LNCaP clone FGC (cell line): ENCODE results near the gene LEMD1.

Experiments used
- DNase-seq: peaks from one replicate; pipeline ENCODE4 v3.0.0-alpha.2; 2011; ENCODE audit warnings: low read depth
- H3K4me3 ChIP-seq: 2 replicates; pipeline ENCODE4 v1.5.1; 2011; ENCODE audit warnings: mild to moderate bottlenecking, low read depth, low read length, control low read depth
- TF ChIP-seq, protein P1 (sequence below): IDR thresholded peaks from 2 replicates; pipeline ENCODE4 v1.5.1; 2012; ENCODE audit warnings: mild to moderate bottlenecking; ENCODE audit not compliant: control insufficient read depth, insufficient read depth; ENCODE audit errors: extremely low read depth

The LEMD1 gene

DNA sequence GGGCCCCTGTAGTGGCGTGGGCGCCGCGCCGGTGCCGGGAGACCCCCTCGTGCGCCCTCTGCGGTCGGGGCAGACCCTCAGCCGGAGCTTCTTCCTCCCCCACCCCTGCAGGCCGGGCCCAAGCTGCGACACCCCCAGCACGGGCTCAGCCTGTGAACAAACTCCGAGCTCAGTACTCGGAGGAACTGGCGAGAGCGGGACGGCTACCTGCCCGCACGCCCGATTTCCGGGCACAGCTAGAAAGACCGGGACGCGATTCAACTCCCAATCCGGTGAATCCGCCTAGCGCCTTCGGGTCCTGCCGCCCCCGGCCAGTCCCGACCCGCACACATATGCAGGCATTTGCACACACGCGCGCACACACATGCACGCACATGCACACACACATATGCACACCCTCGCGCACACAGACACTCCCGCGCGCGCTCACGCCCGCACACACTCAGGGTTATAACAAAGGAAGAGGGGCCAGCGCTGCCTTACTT lies 34.6 kb upstream of the LEMD1 start:
- TF ChIP-seq, protein P1, sequence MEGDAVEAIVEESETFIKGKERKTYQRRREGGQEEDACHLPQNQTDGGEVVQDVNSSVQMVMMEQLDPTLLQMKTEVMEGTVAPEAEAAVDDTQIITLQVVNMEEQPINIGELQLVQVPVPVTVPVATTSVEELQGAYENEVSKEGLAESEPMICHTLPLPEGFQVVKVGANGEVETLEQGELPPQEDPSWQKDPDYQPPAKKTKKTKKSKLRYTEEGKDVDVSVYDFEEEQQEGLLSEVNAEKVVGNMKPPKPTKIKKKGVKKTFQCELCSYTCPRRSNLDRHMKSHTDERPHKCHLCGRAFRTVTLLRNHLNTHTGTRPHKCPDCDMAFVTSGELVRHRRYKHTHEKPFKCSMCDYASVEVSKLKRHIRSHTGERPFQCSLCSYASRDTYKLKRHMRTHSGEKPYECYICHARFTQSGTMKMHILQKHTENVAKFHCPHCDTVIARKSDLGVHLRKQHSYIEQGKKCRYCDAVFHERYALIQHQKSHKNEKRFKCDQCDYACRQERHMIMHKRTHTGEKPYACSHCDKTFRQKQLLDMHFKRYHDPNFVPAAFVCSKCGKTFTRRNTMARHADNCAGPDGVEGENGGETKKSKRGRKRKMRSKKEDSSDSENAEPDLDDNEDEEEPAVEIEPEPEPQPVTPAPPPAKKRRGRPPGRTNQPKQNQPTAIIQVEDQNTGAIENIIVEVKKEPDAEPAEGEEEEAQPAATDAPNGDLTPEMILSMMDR = no peak
- no peak for DNase-seq
- no peak overlapping the region for H3K4me3 ChIP-seq

DNA sequence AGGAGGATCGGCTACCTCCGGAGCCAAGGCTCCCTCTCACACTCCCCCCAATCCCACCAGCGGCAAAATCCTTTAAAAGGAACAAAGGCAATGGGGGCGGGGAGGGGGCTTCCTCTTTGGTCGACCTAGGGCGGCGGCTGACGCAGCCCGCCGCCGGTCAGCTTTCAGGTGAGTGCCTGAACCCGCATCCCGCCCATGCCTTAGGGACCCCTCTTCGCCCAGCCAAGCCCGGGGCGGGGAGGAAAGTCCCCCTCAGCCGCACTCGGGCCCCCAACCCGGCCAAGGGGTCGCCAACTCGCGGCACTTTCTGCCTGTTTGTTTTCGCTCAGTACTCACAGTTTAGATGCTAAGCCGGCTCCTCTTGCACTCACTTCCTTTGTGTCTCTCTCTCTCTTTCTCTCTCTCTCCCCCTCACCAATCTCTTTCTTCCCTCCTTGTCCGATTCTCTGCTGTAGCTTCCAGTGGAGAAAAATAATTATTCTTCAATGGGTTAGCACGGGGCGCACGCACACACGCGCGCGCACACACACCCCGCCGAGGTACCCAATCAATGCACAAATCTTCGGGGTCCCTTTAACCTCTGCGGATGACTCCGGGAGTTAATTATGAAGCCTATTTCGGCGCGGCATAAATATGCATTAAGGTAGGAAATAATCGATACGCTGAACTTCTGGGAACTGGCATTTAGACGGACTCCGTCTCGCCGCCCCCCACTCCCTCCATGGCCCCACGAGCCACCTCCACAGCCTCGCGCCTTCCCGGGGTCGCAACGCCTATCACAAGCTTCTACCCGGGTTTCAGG lies 33.9 kb upstream of the LEMD1 start, which contains the start of gene BLACAT1:
BLACAT1 (minus strand) TSS at position 465 of the 802 bp plus-strand sequence.
- no peak within 1 kb of the TSS for H3K4me3 ChIP-seq
- TF ChIP-seq, protein P1 = no peak
- no peak for DNase-seq

DNA sequence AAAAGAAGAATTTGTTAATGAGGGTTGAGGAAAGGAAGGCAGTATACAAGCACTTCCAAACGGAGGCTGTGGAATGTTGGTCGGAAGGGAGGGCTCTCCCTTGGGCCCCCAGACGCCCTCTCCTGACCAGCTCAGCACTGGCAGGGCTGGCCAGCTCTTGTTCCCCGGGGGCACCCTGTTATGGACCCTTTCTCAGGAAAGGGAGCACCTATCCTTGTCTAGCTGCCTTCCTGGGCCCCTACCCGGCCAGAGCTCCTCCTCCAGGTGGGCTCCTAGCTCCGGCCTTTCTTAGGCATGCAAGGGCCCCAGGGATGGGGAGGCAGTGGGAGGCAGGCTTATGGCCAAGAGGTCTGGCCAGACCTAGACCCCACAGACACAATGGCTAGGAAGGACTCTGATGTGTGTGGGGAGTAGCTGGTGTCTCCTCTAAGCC lies 33.1 kb upstream of the LEMD1 start:
- TF ChIP-seq, protein P1 = no peak
- no peak overlapping the region for H3K4me3 ChIP-seq
- no peak for DNase-seq

DNA sequence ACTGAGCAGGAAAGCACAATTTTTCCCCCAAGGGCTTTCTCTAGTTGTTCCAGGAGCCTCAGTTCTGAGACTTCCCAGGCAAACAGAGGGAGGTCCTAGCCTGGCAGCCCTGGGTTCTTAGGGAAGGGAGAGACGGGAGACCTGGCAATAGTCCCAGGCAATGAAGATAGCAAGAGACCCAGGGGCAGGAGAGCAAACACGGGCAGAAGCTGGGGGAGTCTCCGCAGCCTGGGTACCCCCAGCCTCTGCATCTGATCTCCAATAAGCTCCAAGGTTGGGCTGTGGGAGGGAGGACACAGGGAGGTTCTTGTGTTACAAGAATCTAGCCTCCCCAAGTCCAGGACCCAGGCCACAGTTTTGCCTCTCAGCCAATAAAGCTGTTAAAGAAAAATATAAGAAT lies 31.6 kb upstream of the LEMD1 start:
- TF ChIP-seq, protein P1 = no peak
- no peak overlapping the region for H3K4me3 ChIP-seq
- DNase-seq = no peak

DNA sequence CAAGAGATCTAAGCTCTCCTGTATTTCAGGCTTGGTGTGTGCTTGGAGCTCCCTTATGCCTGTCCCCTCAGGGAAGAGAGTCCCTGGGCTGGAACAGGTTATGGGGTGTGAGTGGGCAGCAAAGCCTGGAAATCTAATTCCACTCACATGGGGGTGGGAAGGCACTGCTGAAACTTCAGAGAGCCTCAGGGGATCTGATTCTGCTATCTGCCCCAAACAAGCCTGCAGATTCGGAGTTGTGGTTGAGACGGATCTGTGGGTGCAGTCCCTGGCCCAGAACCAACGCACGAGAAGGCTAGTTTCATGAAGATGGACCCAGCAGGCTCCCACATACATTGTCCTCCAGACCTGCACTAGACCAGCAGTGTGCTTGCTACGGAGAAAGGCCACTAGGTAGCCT lies 31.1 kb upstream of the LEMD1 start:
- DNase-seq = no peak
- no peak overlapping the region for H3K4me3 ChIP-seq
- TF ChIP-seq, protein P1 = no peak

DNA sequence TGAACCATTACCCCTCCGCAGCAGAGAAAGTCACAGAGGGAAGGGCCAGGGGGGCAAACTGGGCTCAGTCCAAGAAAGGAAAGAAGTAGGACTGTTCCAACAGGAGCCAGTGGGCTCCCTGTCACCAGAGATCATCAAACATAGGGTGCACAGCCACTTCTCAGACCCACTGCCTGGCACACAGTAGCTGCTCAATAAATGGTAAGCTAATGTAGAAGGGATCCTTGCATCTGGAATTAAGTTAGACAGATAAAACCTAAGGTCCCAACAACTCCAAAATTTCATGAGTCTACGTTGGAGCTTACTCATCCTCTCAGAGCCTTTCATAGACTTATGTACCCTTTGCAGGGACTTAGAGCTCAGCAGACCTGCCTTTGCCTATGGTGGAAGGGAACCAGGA lies 30.5 kb upstream of the LEMD1 start:
- no peak for DNase-seq
- no peak overlapping the region for H3K4me3 ChIP-seq
- TF ChIP-seq, protein P1 = no peak
